Keratinocyte (primary cell): ENCODE measurements around the gene APOM. TPM values are rescaled to one million over a fixed set of nuclear protein-coding genes. Genes with fewer than 3 reads are reported as not detected.

ENCODE experiments used
- DNase-seq: peaks from one replicate; pipeline ENCODE4 v3.0.0-alpha.2; 2011; ENCODE audit warnings: low read depth, missing footprints, low spot score
- FAIRE-seq: peaks from 2 replicates; lab custom pipeline; 2011; peaks lifted over from hg19 to GRCh38; lab: Jason Lieb, UNC
- H2AFZ ChIP-seq: 2 replicates; pipeline ENCODE4 v1.6.0; 2012; ENCODE audit warnings: low read length, control low read depth, inconsistent platforms; ENCODE audit not compliant: control insufficient read depth
- H3K27ac ChIP-seq: 2 replicates; pipeline ENCODE4 v1.5.1; 2011; ENCODE audit warnings: low read length; ENCODE audit not compliant: control insufficient read depth, insufficient read depth
- H3K27me3 ChIP-seq: 3 replicates; pipeline ENCODE4 v1.6.0; 2011; ENCODE audit warnings: low read length; ENCODE audit not compliant: control insufficient read depth, insufficient read depth; ENCODE audit errors: extremely low read depth
- H3K36me3 ChIP-seq, 2 experiments: 2 replicates in 1 of 2; 3 replicates in 1 of 2; pipeline ENCODE4 v1.5.1; 2011; ENCODE audit warnings: low read length in 2 of 2, mild to moderate bottlenecking in 1 of 2; ENCODE audit not compliant: control insufficient read depth in 2 of 2, insufficient read depth in 2 of 2; ENCODE audit errors: extremely low read depth in 1 of 2
- H3K4me1 ChIP-seq: 3 replicates; pipeline ENCODE4 v1.5.1; 2011; ENCODE audit warnings: low read length; ENCODE audit not compliant: control insufficient read depth, insufficient read depth; ENCODE audit errors: extremely low read depth
- H3K4me2 ChIP-seq: 3 replicates; pipeline ENCODE4 v1.6.0; 2011; ENCODE audit warnings: low read depth, low read length; ENCODE audit not compliant: control insufficient read depth, insufficient read depth; ENCODE audit errors: extremely low read depth
- H3K4me3 ChIP-seq, 3 experiments: fragments of 200-600 bp in 1 of 3; sonication (generic) in 1 of 3; 2 replicates in 2 of 3; 3 replicates in 1 of 3; pipeline ENCODE4 v1.5.1; 2011 to 2016; ENCODE audit warnings: low read length in 3 of 3, mild to moderate bottlenecking in 3 of 3, control low read depth in 2 of 3, inconsistent platforms in 1 of 3, low read depth in 1 of 3, mixed read lengths in 1 of 3, mixed run types in 1 of 3, moderate library complexity in 1 of 3; ENCODE audit not compliant: control insufficient read depth in 2 of 3, insufficient read depth in 2 of 3; ENCODE audit errors: extremely low read depth in 1 of 3
- H3K79me2 ChIP-seq: 2 replicates; pipeline ENCODE4 v1.6.0; 2012; ENCODE audit warnings: low read length; ENCODE audit not compliant: control insufficient read depth, insufficient read depth
- H3K9ac ChIP-seq: 3 replicates; pipeline ENCODE4 v1.6.0; 2011; ENCODE audit warnings: low read length; ENCODE audit not compliant: control insufficient read depth, insufficient read depth; ENCODE audit errors: extremely low read depth
- H3K9me1 ChIP-seq: 3 replicates; pipeline ENCODE4 v1.6.0; 2011; ENCODE audit warnings: low read length; ENCODE audit not compliant: control insufficient read depth, insufficient read depth; ENCODE audit errors: extremely low read depth
- H3K9me3 ChIP-seq: 2 replicates; pipeline ENCODE4 v1.5.1; 2012; ENCODE audit warnings: low read depth, low read length; ENCODE audit not compliant: control insufficient read depth
- H4K20me1 ChIP-seq: 3 replicates; pipeline ENCODE4 v1.6.0; 2011; ENCODE audit warnings: low read length; ENCODE audit not compliant: control insufficient read depth, insufficient read depth; ENCODE audit errors: extremely low read depth
- CTCF ChIP-seq, 3 experiments: IDR thresholded peaks in 1 of 3; conservative IDR thresholded peaks in 1 of 3; optimal IDR thresholded peaks in 1 of 3; 2 replicates in 2 of 3; 3 replicates in 1 of 3; pipeline versions ENCODE3 to v1.5.1; 2011; ENCODE audit warnings: low read length in 3 of 3, mild to moderate bottlenecking in 3 of 3, moderate library complexity in 2 of 3, control low read depth in 1 of 3, inconsistent platforms in 1 of 3; ENCODE audit not compliant: insufficient read depth in 2 of 3; ENCODE audit errors: extremely low read depth in 1 of 3
- EZH2 ChIP-seq: IDR thresholded peaks from one replicate; pipeline ENCODE4 v1.6.1; 2012; ENCODE audit warnings: inconsistent platforms, mild to moderate bottlenecking, low read length, moderate library complexity
- dilution Hi-C: fragments of 300-500 bp; cut with MboI; formaldehyde crosslinking; loops from one replicate; pipeline ENCODE4 v1.7.0; 2020; ENCODE audit warnings: low sequenced_read_pairs; ENCODE audit not compliant: extremely low pct_ligation_motif_present
- polyA plus RNA-seq, 5 experiments: library from polyadenylated mRNA; depleted of rRNA in 3 of 5; stranded (reverse) in 3 of 5; stranded (forward) in 1 of 5; unstranded in 1 of 5; fragments of >200 nt; gene quantifications; 1 replicate in 1 of 5; 2 replicates in 3 of 5; 3 replicates in 1 of 5; pipeline versions ENCODE4 v1.2.1 to v1.2.3, GENCODE V29; 2011 to 2012; ENCODE audit warnings: missing spikeins in 2 of 5, low read depth in 1 of 5, low replicate concordance in 1 of 5

Gene APOM
- polyA plus RNA-seq, 1 donor (not counting 4 experiments of a cell fraction or from before 2014, with no cell fraction given), result 1.4 TPM

GRCh38 chr6:31701666-31702404, 46.1 kb downstream of the APOM start:
- no peak for FAIRE-seq

GRCh38 chr6:31702405-31702818, 46.7 kb downstream of the APOM start:
- no peaks in the 10 kb centered on the region for H3K9me3 ChIP-seq
- H3K9ac ChIP-seq, result peak overlapping the region; percentile 89
- TF ChIP-seq CTCF (optimal IDR thresholded peaks at IDR 0.05 in 1 of 3, IDR thresholded peaks at IDR 0.05 in 1 of 3, conservative IDR thresholded peaks at IDR 0.05 in 1 of 3; ENCODE audit: extremely low read depth in 1 of 3, insufficient read depth in 2 of 3, low read length in 3 of 3) (no peak), EZH2 (no peak)
- no peaks in the 10 kb centered on the region for H3K36me3 ChIP-seq
- DNase-seq, result no peak
- H2AFZ ChIP-seq, result peak overlapping the region; percentile 86
- H3K4me3 ChIP-seq, result peak overlapping the region; percentile 73 to 87 (median 86)
- dilution Hi-C loops, result no loop called here
- peaks cover 19% of the 10 kb centered on the region for H3K79me2 ChIP-seq
- FAIRE-seq, result no peak
- no peaks in the 10 kb centered on the region for H3K9me1 ChIP-seq
- peaks cover 9% of the 10 kb centered on the region for H3K4me1 ChIP-seq
- H3K4me2 ChIP-seq, result peak overlapping the region; percentile 98
- no peaks in the 10 kb centered on the region for H3K27me3 ChIP-seq
- no peaks in the 10 kb centered on the region for H4K20me1 ChIP-seq
- peak overlapping the region; percentile 87 for H3K27ac ChIP-seq

More at GRCh38 chr6:31701666-31702404, 46.1 kb downstream of the APOM start:
- Histone ChIP-seq H3K36me3 (peaks cover 0 to under 1% of the 10 kb centered on the region in 2 experiments), H2AFZ (peak overlapping the region; percentile 86), H3K4me3 (peak overlapping the region; percentile 73 to 87 (median 86)), H4K20me1 (no peaks in the 10 kb centered on the region), H3K79me2 (peaks cover 19% of the 10 kb centered on the region), H3K9me1 (no peaks in the 10 kb centered on the region), H3K4me1 (peaks cover 9% of the 10 kb centered on the region), H3K4me2 (peak overlapping the region; percentile 98), H3K27me3 (no peaks in the 10 kb centered on the region), H3K27ac (peak overlapping the region; percentile 87), H3K9ac (peak overlapping the region; percentile 89), H3K9me3 (no peaks in the 10 kb centered on the region)
- TF ChIP-seq CTCF (optimal IDR thresholded peaks at IDR 0.05 in 1 of 3, IDR thresholded peaks at IDR 0.05 in 1 of 3, conservative IDR thresholded peaks at IDR 0.05 in 1 of 3; ENCODE audit: extremely low read depth in 1 of 3, insufficient read depth in 2 of 3, low read length in 3 of 3) (no peak), EZH2 (no peak)
- DNase-seq, result no peak
- dilution Hi-C loops, result no loop called here
